Gastroesophageal sphincter (tissue), 3 donors: ENCODE results near the gene WNT7B.

Experiments used
- CTCF ChIP-seq, 4 experiments: fragments of 200-600 bp in 2 of 4; fragments of 450-650 bp in 2 of 4; sonication (generic) in 1 of 4; IDR thresholded peaks; one replicate each; pipeline ENCODE4 v1.5.1; 2017 to 2019; ENCODE audit warnings: antibody characterized with exemption in 4 of 4, mild to moderate bottlenecking in 2 of 4, moderate library complexity in 2 of 4
- POLR2A ChIP-seq, 2 donors: fragments of 450-650 bp; IDR thresholded peaks; one replicate each; pipeline ENCODE4 v1.6.1; 2017; ENCODE audit warnings: antibody characterized with exemption in 2 of 2, mild to moderate bottlenecking in 2 of 2, moderate library complexity in 1 of 2

DNA sequence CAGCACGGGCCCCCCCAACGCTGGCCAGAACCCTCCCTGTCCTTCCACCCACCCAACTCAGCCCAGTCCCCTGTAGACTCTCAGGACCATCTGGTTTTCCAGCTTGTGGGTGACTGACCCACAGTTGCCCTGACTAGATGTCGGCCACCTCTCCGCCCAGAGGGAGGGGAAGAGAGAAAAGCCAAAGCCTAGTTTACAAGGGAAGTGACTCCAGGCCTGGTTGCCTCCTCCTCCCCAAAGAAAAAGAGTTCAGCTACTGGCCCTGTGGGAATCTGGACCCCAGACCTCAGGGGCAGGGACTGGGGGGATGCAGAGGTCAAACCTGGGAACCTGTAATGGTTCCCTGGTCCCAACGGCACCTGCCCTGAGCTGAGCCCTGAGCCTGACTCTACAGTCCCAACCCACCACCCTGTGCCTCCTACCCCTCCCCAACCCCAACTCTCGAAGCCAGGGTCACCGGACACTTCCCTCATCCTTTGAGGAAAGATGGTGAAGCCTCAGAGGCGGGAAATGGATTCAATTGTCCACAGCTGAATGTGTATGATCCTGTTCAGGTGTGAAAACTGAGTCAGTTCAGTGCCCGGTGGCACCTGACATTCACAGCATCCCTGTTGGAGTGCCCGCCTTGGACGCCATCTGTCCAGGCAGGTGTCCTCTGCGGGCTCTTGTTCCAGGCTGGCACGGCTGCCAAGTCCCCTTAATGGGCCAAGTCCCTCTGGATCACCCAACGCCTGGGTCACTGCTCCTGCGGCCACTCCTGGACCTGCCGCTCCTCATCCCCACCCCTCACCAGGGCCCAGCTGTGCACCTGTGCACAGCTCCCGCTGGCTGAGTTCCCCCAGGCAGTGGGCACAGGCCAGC is 21.0 kb upstream of the WNT7B start:
- TF ChIP-seq POLR2A (IDR thresholded peaks at IDR 0.05) (no peak), CTCF (IDR thresholded peaks at IDR 0.05) (no peak)
